K562 (cell line): Measurements from ENCODE around the gene PTPRG. TPM values are rescaled to one million over a fixed set of nuclear protein-coding genes. Genes with fewer than 3 reads are reported as not detected.

Source experiments
- ATAC-seq: fragments of 200-7000 bp; cut with Tn5 transposase; 3 replicates; pipeline ENCODE4 v1.9.1; 2020; ENCODE audit warnings: moderate library complexity
- BruUV-seq: library from RNA; stranded (reverse); fragments of 400-500 nt; replicated peaks from 2 replicates; lab custom pipeline; 2021; lab: Mats Ljungman, UMichigan
- CTCF ChIA-PET: fragments of 300-600 bp; formaldehyde crosslinking; extraction: SDS; loops from one replicate; lab custom pipeline; 2021; ENCODE audit warnings: low intra/inter-chr PET ratio; lab: Yijun Ruan, JAX
- POLR2A ChIA-PET: fragments of 300-600, 350-650 bp; sonication (Branson Sonifier 250); formaldehyde crosslinking; extraction: SDS; loops from one replicate; lab custom pipeline; 2021; ENCODE audit warnings: antibody characterized with exemption, inconsistent platforms; lab: Yijun Ruan, JAX
- DNase-seq, 4 experiments: peaks; one replicate each; pipeline versions ENCODE4 v3.0.0 to v3.0.0-alpha.2; 2011 to 2018; ENCODE audit warnings: low spot score in 3 of 4, mixed read lengths in 3 of 4; ENCODE audit errors: extremely low read depth in 1 of 4
- FAIRE-seq: peaks from 2 replicates; lab custom pipeline; 2011; peaks lifted over from hg19 to GRCh38; lab: Jason Lieb, UNC
- H2AFZ ChIP-seq: 2 replicates; pipeline ENCODE4 v1.6.0; 2011; ENCODE audit warnings: low read depth, low read length, control low read depth, inconsistent platforms
- H3K27ac ChIP-seq: fragments of 200-600 bp; 3 replicates; pipeline ENCODE4 v1.8.0; 2011; ENCODE audit warnings: low read depth, mild to moderate bottlenecking, control low read depth, inconsistent platforms, low read length, moderate library complexity, mixed read lengths; ENCODE audit errors: extremely low read depth
- H3K27me3 ChIP-seq, 2 experiments: fragments of 300-600 bp in 1 of 2; 2 replicates in 1 of 2; 3 replicates in 1 of 2; pipeline versions ENCODE4 v1.6.0 to v1.8.0; 2011; ENCODE audit warnings: inconsistent platforms in 2 of 2, low read length in 2 of 2, mild to moderate bottlenecking in 1 of 2, mixed read lengths in 1 of 2, moderate library complexity in 1 of 2; ENCODE audit not compliant: control insufficient read depth in 2 of 2, insufficient read depth in 2 of 2
- H3K36me3 ChIP-seq: fragments of 300-600 bp; 3 replicates; pipeline ENCODE4 v1.8.0; 2011; ENCODE audit warnings: mild to moderate bottlenecking, low read length, inconsistent platforms; ENCODE audit not compliant: control insufficient read depth, insufficient read depth
- H3K4me1 ChIP-seq, 2 experiments: fragments of 200-600 bp in 1 of 2; replicated peaks in 1 of 2; 2 replicates in 1 of 2; 3 replicates in 1 of 2; pipeline versions ENCODE4 v1.5.1 to v1.8.0; 2011; ENCODE audit warnings: inconsistent platforms in 2 of 2, low read length in 2 of 2, mild to moderate bottlenecking in 1 of 2, mixed read lengths in 1 of 2, moderate library complexity in 1 of 2; ENCODE audit not compliant: control insufficient read depth in 2 of 2, insufficient read depth in 2 of 2
- H3K4me2 ChIP-seq: 2 replicates; pipeline ENCODE4 v1.6.1; 2011; ENCODE audit warnings: low read length, control low read depth, inconsistent platforms, mixed read lengths; ENCODE audit not compliant: insufficient read depth
- H3K4me3 ChIP-seq: fragments of 200-600 bp; sonication (generic), shearing (Covaris generic); 2 replicates; pipeline ENCODE4 v1.5.1; 2016; ENCODE audit warnings: control low read depth, inconsistent platforms
- H3K79me2 ChIP-seq: fragments of 200-600 bp; 3 replicates; pipeline ENCODE4 v1.8.0; 2011; ENCODE audit warnings: low read length, inconsistent platforms; ENCODE audit not compliant: control insufficient read depth, insufficient read depth
- H3K9ac ChIP-seq, 2 experiments: 2 replicates each; pipeline versions ENCODE4 v1.6.0 to v1.6.1; 2011; ENCODE audit warnings: low read depth in 2 of 2, low read length in 2 of 2, control low read depth in 1 of 2, inconsistent platforms in 1 of 2, mild to moderate bottlenecking in 1 of 2, mixed read lengths in 1 of 2; ENCODE audit not compliant: insufficient read depth in 1 of 2
- H3K9me1 ChIP-seq: one replicate; pipeline ENCODE4 v1.6.0; 2011; ENCODE audit warnings: inconsistent platforms, mild to moderate bottlenecking, low read length, moderate library complexity; ENCODE audit not compliant: control insufficient read depth, insufficient read depth
- H3K9me3 ChIP-seq: replicated peaks from 2 replicates; pipeline ENCODE4 v1.5.1; 2011; ENCODE audit warnings: low read depth, low read length, inconsistent platforms; ENCODE audit not compliant: control insufficient read depth, insufficient read depth
- H4K20me1 ChIP-seq: replicated peaks from 2 replicates; pipeline ENCODE4 v1.6.1; 2011; ENCODE audit warnings: low read length, inconsistent platforms, mixed read lengths; ENCODE audit not compliant: control insufficient read depth, insufficient read depth
- ARID1B ChIP-seq: fragments of 450-650 bp; IDR thresholded peaks from 2 replicates; pipeline ENCODE4 v1.6.1; 2016; ENCODE audit warnings: antibody characterized with exemption, mild to moderate bottlenecking, inconsistent platforms
- ARID4B ChIP-seq: sonication (generic); formaldehyde crosslinking; IDR thresholded peaks from 2 replicates; pipeline ENCODE4 v1.8.0; 2022; ENCODE audit warnings: mild to moderate bottlenecking, missing genetic modification reagents
- CXXC5 ChIP-seq: fragments of 250-450 bp; sonication (Bioruptor Pico); IDR thresholded peaks from 2 replicates; pipeline ENCODE4 v1.8.0; 2022; ENCODE audit warnings: inconsistent platforms, mild to moderate bottlenecking, moderate library complexity
- NFXL1 ChIP-seq: fragments of 450-650 bp; formaldehyde crosslinking; IDR thresholded peaks from 2 replicates; pipeline ENCODE4 v1.4.0; 2021; ENCODE audit warnings: mild to moderate bottlenecking
- POLR2B ChIP-seq: fragments of 450-650 bp; IDR thresholded peaks from 2 replicates; pipeline ENCODE4 v1.6.1; 2018; ENCODE audit warnings: low read depth; ENCODE audit not compliant: partially characterized antibody
- RBM17 ChIP-seq: fragments of 200-400 bp; formaldehyde crosslinking; IDR thresholded peaks from 2 replicates; pipeline ENCODE4 v1.6.1; 2017; ENCODE audit warnings: low read depth, mild to moderate bottlenecking, low read length, borderline replicate concordance
- SIRT6 ChIP-seq: IDR thresholded peaks from one replicate; pipeline ENCODE4 v1.6.1; 2012; ENCODE audit warnings: low read depth, mild to moderate bottlenecking, control low read depth, inconsistent platforms, low read length, moderate library complexity
- SMARCA5 ChIP-seq: fragments of 450-650 bp; IDR thresholded peaks from 2 replicates; pipeline ENCODE4 v1.6.1; 2016
- TBP ChIP-seq: optimal IDR thresholded peaks from 2 replicates; pipeline ENCODE3; 2011; ENCODE audit warnings: low read depth, low read length, improper control_type of control experiment
- ZHX1 ChIP-seq: fragments of 150-350 bp; conservative IDR thresholded peaks from 2 replicates; pipeline ENCODE4 v1.6.1; 2014; ENCODE audit warnings: low read length
- WGBS: fragments of 100-300 bp; shearing (Covaris generic); methylation state at CpG from one replicate; pipeline ENCODE4 v1.1.6; 2016; ENCODE audit warnings: low coverage, mixed read lengths; ENCODE audit not compliant: insufficient coverage; ENCODE audit errors: missing lambda C conversion rate; 5-methylcytosine and 5-hydroxymethylcytosine counted together
- in situ Hi-C: fragments of 300-500 bp; cut with MboI; formaldehyde crosslinking; loops from 4 replicates; pipeline ENCODE4 v1.15.0; 2018; ENCODE audit warnings: inconsistent platforms, mixed read lengths
- intact Hi-C: fragments of 100-400 bp; cut with micrococcal nuclease; formaldehyde crosslinking; loops from 2 replicates; pipeline ENCODE4 v1.14.2; 2022
- polyA plus RNA-seq, 8 experiments: library from polyadenylated mRNA; depleted of rRNA in 4 of 8; stranded (reverse) in 5 of 8; unstranded in 3 of 8; fragments of >200 nt; fragmentation: Nextera tagmentation in 2 of 8; fragmentation: Illumina TruSeq in 1 of 8; extraction: Ambion mirVana in 2 of 8; extraction: Trizol in 1 of 8; gene quantifications; 2 replicates each; pipeline versions ENCODE4 v1.2.1 to v1.2.3, GENCODE V29; 2011 to 2014; ENCODE audit warnings: inconsistent platforms in 1 of 8, missing spikeins in 1 of 8
- total RNA-seq, 7 experiments: library from RNA; depleted of rRNA in 6 of 7; stranded (reverse); fragments of >200 nt in 6 of 7; fragmentation: Illumina TruSeq in 2 of 7; extraction: Trizol in 2 of 7; gene quantifications; 2 replicates each; pipeline versions ENCODE4 v1.2.1 to v1.2.3, GENCODE V29; 2011 to 2021; ENCODE audit warnings: low replicate concordance in 1 of 7

Gene PTPRG
- total and polyA plus RNA-seq, 9 of the 15 experiments (the other 6 are each of a cell fraction or from before 2014, with no cell fraction given) = 0.16 TPM; not detected in 8

- intact Hi-C loops = no loop called here
- ATAC-seq (no peak), FAIRE-seq (no peak), DNase-seq (no peak)
- Histone ChIP-seq H3K27me3 (peaks cover 0 to 5% of the 10 kb centered on the region in 2 experiments; a peak in 1 of 5 replicates), H3K9me1 (no peaks in the 10 kb centered on the region), H3K9me3 (no peaks in the 10 kb centered on the region), H3K4me3 (no peak overlapping the region), H3K4me2 (no peak overlapping the region), H3K36me3 (no peaks in the 10 kb centered on the region), H3K9ac (no peak overlapping the region), H2AFZ (no peak overlapping the region), H3K27ac (no peak overlapping the region), H4K20me1 (no peaks in the 10 kb centered on the region), H3K4me1 (no peaks in the 10 kb centered on the region), H3K79me2 (no peaks in the 10 kb centered on the region)
- TF ChIP-seq ARID1B (no peak), NFXL1 (no peak), RBM17 (no peak), CXXC5 (no peak)
- in situ Hi-C loops = no loop called here
- no TSS peak for BruUV-seq
- ChIA-PET CTCF (no interaction called here), POLR2A (no interaction called here)
- 0% methylated on average over 3 of the region's 3 CpGs for WGBS
Observed at GRCh38 chr3:61595826-61596225, 34.5 kb downstream of the PTPRG start.

- ATAC-seq (no peak), FAIRE-seq (no peak)
- Histone ChIP-seq H2AFZ (no peak overlapping the region), H3K9me3 (no peaks in the 10 kb centered on the region), H3K9ac (no peak overlapping the region), H3K79me2 (no peaks in the 10 kb centered on the region), H3K4me3 (no peak overlapping the region), H4K20me1 (no peaks in the 10 kb centered on the region), H3K27me3 (peaks cover 0 to 5% of the 10 kb centered on the region in 2 experiments; a peak in 1 of 5 replicates), H3K27ac (no peak overlapping the region), H3K36me3 (no peaks in the 10 kb centered on the region)
- in situ Hi-C loops = no loop called here
- CTCF ChIA-PET = no interaction called here
- POLR2A ChIA-PET = no interaction called here
- no TSS peak for BruUV-seq
- 0% methylated on average over 7 of the region's 7 CpGs for WGBS
- no peak for TF ChIP-seq ARID4B (CRISPR knock-in tag)
- no peak for TF ChIP-seq POLR2B
- no peak for TF ChIP-seq SIRT6
- TF ChIP-seq ZHX1 = no peak
- TF ChIP-seq TBP = no peak
- no peak for TF ChIP-seq SMARCA5
- TF ChIP-seq, all 486 proteins: peak for 0
- intact Hi-C loops = no loop called here
- no peaks in the 10 kb centered on the region for H3K4me1 ChIP-seq
- no peaks in the 10 kb centered on the region for H3K9me1 ChIP-seq
- DNase-seq = no peak
- no peak overlapping the region for H3K4me2 ChIP-seq
Observed at GRCh38 chr3:61597906-61598305, 36.5 kb downstream of the PTPRG start.
